Mesodermal cell (in vitro differentiated cells): Measurements from ENCODE around the gene SRPRB. TPM values are rescaled to one million over a fixed set of nuclear protein-coding genes. Genes with fewer than 3 reads are reported as not detected.
A peak's percentile ranks its signal among the peaks of the same experiment; 100 is the strongest.

Experiments used
- H3K27ac ChIP-seq: 2 replicates; pipeline ENCODE4 v1.7.0; 2013; ENCODE audit warnings: mild to moderate bottlenecking, low read depth, low read length, moderate library complexity; ENCODE audit not compliant: severe bottlenecking
- H3K36me3 ChIP-seq: 2 replicates; pipeline ENCODE4 v1.7.1; 2013; ENCODE audit warnings: mild to moderate bottlenecking, low read length, moderate library complexity; ENCODE audit not compliant: control insufficient read depth, insufficient read depth
- H3K4me1 ChIP-seq: one replicate; pipeline ENCODE4 v1.7.1; 2013; ENCODE audit warnings: mild to moderate bottlenecking, low read length; ENCODE audit not compliant: insufficient read depth, control insufficient read depth, poor library complexity, severe bottlenecking
- H3K4me3 ChIP-seq: 2 replicates; pipeline ENCODE4 v1.7.0; 2013; ENCODE audit warnings: low read length, control low read depth, mild to moderate bottlenecking; ENCODE audit not compliant: insufficient read depth, poor library complexity, severe bottlenecking; ENCODE audit errors: extremely low read depth
- H3K9me3 ChIP-seq: 2 replicates; pipeline ENCODE4 v1.7.1; 2013; ENCODE audit warnings: mild to moderate bottlenecking, low read length, moderate library complexity; ENCODE audit not compliant: control insufficient read depth
- whole genome bisulfite sequencing, 2 experiments: methylation state at CpG; one replicate each; pipeline ENCODE4 v1.1.5; 2013; ENCODE audit warnings: missing lambda C conversion rate in 2 of 2; ENCODE audit not compliant: insufficient coverage in 2 of 2; 5-methylcytosine and 5-hydroxymethylcytosine counted together
- polyA plus RNA-seq, 2 experiments: library from polyadenylated mRNA; stranded (reverse); fragments of 50-300 nt; gene quantifications; one replicate each; pipeline ENCODE4 v1.2.3, GENCODE V29; 2013

Gene SRPRB
- 33.1 TPM for polyA plus RNA-seq (2013, experiment 1 of 2)
- polyA plus RNA-seq (2013, experiment 2 of 2), result 29.5 TPM

DNA sequence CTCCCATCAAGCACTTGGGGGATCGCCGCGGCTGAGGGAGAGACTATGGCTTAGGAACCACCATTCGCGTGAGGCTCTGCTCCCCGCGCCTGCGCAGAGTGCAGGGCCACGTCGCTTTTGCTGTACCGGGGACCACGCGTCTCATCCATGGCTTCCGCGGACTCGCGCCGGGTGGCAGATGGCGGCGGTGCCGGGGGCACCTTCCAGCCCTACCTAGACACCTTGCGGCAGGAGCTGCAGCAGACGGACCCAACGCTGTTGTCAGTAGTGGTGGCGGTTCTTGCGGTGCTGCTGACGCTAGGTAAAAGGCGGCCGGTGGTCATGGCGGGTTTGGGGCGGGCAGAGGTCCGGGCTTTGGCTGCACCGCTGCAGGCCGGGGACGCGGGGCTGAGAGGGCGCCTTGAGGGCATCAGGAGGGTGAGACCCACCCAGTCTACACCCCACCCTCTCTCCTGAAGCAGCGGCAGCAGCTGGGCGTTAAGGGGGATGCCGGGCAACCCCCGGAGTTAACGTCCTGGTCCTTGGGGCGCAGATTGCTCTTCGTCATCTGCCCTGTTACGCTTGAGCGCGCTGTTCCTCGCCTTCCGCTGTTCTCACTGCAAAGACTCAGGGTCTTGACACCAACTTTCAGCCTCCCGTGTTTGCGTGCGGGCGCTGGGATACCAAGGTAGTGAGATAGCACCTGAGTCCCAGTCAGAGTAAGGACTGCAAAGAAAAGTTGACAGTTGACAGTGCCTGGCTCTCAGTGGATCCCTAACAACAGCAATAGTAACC lies at the start of gene SRPRB:
SRPRB (plus strand) TSS at position 114 of the 774 bp plus-strand sequence; CDS start at position 148, 34 bp downstream.
- Histone ChIP-seq H3K9me3 (no peaks in the 10 kb centered on the region), H3K27ac (peak within 1 kb of the TSS; percentile 59), H3K4me3 (peak within 1 kb of the TSS; percentile 90), H3K36me3 (peaks cover 35% of the 10 kb centered on the region), H3K4me1 (no peaks in the 10 kb centered on the region)
- 1% methylated on average over 39 to 41 of the region's 53 CpGs for WGBS, 2 experiments

GRCh38 chr3:133756716-133757694 lies 48.6 kb upstream of the SRPRB start:
- Histone ChIP-seq H3K4me1 (no peaks in the 10 kb centered on the region), H3K27ac (no peak overlapping the region), H3K9me3 (no peaks in the 10 kb centered on the region), H3K36me3 (no peaks in the 10 kb centered on the region), H3K4me3 (no peak overlapping the region)
- WGBS, 2 experiments, result 89 to 90% methylated on average over 16 to 20 of the region's 20 CpGs

- H3K4me3 ChIP-seq, result no peak overlapping the region
- H3K36me3 ChIP-seq, result no peaks in the 10 kb centered on the region
- H3K4me1 ChIP-seq, result no peaks in the 10 kb centered on the region
- 84 to 85% methylated on average over 5 of the region's 6 CpGs for WGBS, 2 experiments
- H3K9me3 ChIP-seq, result no peaks in the 10 kb centered on the region
- H3K27ac ChIP-seq, result no peak overlapping the region
Observed at GRCh38 chr3:133757701-133758567, 47.7 kb upstream of the SRPRB start.

DNA sequence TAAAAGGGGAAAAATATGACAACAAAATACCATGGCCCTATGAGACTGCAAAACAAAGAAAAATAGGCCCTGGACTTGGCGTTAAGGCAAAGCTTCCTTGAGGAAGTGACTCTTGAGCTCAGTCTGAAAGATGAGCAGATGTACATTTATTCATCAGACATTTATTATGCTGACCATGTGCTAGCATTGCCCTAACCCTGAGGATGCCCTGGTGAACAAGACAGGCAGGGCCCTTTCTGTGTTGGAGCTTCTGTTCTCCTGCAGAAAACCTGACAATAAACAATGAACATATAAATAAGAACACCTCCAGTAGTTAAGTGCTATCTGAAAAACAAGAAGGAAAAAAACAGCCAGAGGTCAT lies 47.1 kb upstream of the SRPRB start:
- Histone ChIP-seq H3K27ac (no peak overlapping the region), H3K4me3 (no peak overlapping the region), H3K36me3 (no peaks in the 10 kb centered on the region), H3K4me1 (no peaks in the 10 kb centered on the region), H3K9me3 (no peaks in the 10 kb centered on the region)
- WGBS, 2 experiments, result 100% methylated on average over 1 of the region's 1 CpG; no CpG with 5 or more reads in 1 of the 2 experiments

DNA sequence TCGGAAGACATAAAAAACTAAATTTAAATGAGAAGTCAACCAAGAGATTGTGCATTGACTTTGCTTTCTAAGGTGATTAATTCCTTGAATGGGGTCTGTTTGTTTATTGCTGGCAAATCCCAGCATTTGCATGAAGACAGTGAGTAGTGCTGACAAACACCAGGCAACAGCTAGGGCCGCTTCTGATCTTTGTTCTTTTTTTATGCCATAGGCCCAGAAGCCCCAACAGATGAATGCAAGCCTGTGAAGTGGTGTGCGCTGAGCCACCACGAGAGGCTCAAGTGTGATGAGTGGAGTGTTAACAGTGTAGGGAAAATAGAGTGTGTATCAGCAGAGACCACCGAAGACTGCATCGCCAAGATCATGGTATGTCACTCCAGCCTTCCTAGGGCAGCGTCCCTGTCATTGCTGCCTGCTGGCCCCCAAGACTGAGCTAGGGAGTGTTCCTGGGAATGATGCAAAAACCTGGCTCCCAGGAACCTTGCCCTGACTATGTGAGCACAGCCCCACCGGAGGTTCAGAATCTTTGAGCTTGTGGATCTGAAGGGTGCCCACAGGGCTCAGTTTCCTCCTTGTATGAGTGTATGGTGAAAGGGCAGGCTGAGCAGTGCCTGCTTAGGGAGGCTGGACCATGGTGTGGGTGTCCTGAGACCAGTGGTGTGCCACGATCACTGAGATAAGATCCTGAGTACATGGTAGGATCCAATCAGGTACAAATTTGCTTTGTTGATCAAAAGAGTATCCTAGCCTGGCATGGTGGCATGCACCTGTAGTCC lies 46.5 kb upstream of the SRPRB start:
- Histone ChIP-seq H3K27ac (no peak overlapping the region), H3K36me3 (no peaks in the 10 kb centered on the region), H3K4me3 (no peak overlapping the region), H3K9me3 (no peaks in the 10 kb centered on the region), H3K4me1 (no peaks in the 10 kb centered on the region)
- WGBS, 2 experiments, result 87 to 89% methylated on average over 8 to 9 of the region's 9 CpGs

DNA sequence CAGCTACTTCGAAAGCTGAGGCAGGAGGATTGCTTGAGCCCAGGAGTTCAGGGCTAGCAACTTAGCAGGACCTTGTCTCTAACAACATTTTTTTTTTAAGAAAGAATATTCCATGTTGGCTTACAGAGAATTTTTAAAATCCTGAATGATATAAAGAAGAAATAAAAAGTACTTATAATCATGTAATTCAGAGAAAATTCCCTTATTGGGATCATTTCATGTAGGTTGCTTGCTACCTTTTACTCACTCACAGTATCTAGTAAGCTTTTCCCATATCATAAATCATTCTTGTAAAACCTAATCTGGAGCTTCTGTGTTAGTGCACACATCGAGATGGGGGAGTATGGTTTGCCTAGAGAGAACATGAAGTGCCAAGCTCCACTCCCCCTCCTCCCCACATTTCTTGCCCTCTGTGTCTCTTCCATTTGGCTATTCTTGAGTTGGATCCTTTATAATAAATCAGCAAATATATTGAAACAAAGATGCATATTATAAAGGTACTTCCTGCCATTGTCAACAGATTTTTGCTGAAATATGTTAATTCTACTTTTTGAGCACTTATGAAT lies 45.8 kb upstream of the SRPRB start:
- H3K4me3 ChIP-seq, result no peak overlapping the region
- H3K27ac ChIP-seq, result no peak overlapping the region
- no peaks in the 10 kb centered on the region for H3K9me3 ChIP-seq
- H3K36me3 ChIP-seq, result no peaks in the 10 kb centered on the region
- WGBS, 2 experiments, result 88% methylated on average over 1 of the region's 2 CpGs; no CpG with 5 or more reads in 1 of the 2 experiments
- H3K4me1 ChIP-seq, result no peaks in the 10 kb centered on the region

DNA sequence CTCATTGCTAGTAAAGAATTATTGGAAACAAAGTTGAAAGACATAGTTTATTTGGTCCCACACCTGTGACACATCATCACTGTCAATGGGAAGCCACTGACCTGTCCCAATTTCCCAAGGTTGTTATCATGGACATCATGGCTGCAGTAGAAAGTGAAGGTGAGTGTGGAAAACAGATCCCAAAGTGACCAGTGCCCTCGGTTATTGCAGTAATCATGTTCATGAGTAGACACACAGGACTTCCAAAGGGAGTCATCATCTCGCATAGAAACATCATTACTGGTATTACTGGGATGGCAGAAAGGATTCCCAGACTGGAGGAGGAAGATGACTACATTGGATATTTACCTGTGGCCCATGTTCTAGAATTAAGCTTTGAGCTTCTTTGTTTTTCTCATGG lies 44.7 kb upstream of the SRPRB start:
- Histone ChIP-seq H3K27ac (no peak overlapping the region), H3K36me3 (no peaks in the 10 kb centered on the region), H3K9me3 (no peaks in the 10 kb centered on the region), H3K4me3 (no peak overlapping the region), H3K4me1 (no peaks in the 10 kb centered on the region)
- WGBS, 2 experiments, result 95 to 100% methylated on average over 1 to 2 of the region's 2 CpGs

GRCh38 chr3:133761605-133762484 lies 43.8 kb upstream of the SRPRB start:
- Histone ChIP-seq H3K4me3 (no peak overlapping the region), H3K9me3 (no peaks in the 10 kb centered on the region), H3K36me3 (no peaks in the 10 kb centered on the region), H3K27ac (no peak overlapping the region), H3K4me1 (no peaks in the 10 kb centered on the region)
- 76 to 84% methylated on average over 3 of the region's 6 CpGs for WGBS, 2 experiments

GRCh38 chr3:133762539-133762938 lies 43.1 kb upstream of the SRPRB start:
- no peak overlapping the region for H3K4me3 ChIP-seq
- H3K4me1 ChIP-seq, result no peaks in the 10 kb centered on the region
- WGBS, 2 experiments, result no CpG with 5 or more reads among the region's 3 CpGs

More at GRCh38 chr3:133762539-133762938, 43.1 kb upstream of the SRPRB start:
- Histone ChIP-seq H3K36me3 (no peaks in the 10 kb centered on the region), H3K27ac (no peak overlapping the region), H3K9me3 (no peaks in the 10 kb centered on the region)
